GM21529 (cell line): ENCODE measurements around the gene TSPAN4.

Experiments used
- ATAC-seq: cut with Tn5 transposase; IDR thresholded peaks from one replicate; pipeline ENCODE4 v1.9.1; 2021; ENCODE audit not compliant: unreplicated experiment

The TSPAN4 gene

DNA sequence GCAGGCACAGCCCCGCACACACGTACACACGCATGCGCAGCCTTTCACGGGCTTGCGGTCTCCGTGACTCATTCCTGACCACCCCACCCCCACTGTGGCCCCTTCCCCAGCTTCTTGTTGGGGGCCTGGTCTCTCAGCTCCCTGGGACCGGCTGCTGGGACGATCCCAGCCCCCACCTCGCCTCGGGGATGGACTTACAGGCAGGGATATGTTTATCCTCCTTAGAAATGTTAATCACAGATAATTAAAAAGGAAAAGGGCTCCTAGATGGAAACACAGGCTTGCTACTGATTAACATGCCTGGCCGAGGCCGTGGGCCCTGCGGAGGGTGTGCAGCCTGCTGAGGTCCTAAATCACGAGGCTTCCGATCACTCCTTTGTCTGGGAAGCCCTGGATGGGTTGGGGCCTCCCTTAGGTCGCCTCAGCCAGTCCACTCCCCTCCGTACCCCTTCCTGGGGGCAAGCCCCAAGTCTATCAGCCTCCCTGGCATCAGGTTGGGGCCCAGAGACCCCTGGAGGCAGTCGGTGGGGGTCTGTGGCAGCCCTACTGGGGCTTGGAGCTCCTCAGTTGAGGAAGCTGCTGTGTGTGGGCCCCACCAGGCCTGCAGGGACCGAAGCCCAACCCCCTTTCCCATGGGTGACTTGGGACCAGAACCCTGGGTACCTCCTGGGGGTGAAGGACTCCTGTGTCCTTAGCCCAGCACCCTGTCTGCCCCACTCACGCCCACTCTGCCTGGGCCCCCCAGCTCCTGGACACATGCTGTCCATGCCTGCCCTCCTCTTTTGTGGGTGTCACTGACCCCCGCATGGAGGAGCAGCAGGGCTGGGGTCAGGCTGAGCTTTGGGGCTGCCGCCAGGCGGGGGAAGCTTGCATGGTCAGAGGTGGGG lies 20.6 kb downstream of the TSPAN4 start:
- no peak for ATAC-seq

DNA sequence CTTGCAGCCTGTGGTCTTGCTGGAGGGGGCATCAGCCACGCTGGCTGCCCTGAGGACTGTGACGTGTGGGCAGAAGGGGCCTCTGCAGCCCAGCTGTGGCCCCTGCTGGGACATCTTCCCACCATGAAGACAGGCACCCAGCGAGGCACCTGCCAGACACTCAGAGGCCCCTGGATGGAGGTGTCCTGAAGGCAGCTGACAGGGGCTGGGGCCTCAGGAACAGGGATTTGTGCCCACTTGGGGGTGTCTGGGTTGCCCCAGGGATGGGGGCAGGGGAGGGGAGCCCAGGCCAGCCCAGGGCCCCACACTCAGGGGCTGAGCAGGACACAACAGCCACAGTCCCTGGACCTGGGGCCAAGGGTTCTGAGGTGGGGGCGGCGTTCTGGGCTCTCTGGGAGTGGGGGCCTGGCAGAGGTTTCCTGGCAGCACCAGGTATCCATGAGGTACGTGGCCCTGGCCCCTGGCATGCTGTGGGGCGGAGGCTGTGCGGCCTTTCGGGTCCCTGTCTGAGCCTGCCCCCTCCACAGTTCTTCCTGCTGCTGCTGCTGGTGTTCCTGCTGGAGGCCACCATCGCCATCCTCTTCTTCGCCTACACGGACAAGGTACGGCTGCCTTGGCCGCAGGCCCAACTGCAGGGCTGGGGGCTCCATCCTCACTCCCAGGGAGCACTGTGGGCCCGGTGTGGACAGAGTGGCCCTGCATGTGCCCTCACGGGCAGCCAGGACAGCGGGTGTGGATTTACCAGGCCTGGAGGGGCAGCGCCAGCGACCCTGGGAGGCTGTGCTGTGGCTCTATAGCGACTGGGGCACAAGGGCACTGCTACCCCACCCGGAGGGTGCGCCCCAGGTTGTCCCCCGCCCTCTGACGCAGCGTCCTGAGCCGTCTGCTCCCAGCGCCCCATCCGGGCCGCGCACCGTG lies 21.5 kb downstream of the TSPAN4 start:
- no peak for ATAC-seq

DNA sequence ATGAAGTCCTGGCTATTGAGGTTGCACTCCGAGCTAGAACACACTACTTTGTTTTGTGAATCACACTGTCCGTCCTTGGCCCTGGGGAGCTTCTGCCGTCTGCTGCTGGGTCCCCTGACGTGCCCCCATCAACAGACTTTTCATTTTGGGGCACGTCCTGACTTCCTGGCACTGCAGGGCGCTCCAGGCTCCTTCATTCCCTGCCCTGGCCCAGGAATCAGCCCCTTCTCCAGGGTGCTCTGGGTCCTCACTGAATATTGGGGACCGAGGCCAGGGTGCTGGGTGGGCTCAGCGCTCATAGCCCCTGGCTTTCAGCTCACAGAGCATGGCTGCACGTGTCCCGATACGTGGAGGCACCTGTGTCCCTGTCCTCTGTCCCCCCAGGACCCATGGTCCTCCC lies 22.2 kb downstream of the TSPAN4 start:
- ATAC-seq = no peak

DNA sequence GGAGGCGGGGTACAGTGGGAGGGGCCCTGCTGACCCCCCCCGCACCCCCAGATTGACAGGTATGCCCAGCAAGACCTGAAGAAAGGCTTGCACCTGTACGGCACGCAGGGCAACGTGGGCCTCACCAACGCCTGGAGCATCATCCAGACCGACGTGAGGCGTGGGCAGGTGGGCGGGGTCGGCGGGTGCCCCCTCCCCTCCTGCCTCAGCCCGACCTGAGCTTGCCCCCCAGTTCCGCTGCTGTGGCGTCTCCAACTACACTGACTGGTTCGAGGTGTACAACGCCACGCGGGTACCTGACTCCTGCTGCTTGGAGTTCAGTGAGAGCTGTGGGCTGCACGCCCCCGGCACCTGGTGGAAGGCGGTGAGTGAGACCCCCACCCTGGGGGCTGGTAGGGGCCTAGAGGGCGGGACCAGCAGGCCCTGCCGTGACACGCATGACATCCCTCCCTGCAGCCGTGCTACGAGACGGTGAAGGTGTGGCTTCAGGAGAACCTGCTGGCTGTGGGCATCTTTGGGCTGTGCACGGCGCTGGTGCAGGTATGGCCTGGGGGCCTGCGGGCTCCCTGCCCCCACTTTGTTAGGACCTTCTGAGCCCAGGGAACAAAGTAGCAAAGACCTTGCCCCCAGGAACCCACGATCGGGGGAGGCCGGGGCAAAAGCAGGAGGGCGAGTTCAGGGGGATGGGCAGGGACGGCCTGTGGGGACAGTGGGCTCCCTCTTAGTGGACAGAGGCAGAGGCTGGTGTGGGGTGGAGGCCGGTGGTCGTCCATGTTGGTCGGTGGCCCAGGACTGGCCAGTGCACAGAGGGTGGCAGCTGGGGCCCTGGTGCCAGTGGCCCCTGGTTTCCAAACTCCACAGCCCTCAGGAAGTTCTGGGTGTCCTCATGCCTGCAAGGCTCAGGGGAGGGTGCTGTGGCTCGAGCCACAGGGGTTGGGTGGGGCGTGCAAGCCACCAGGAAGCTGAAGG lies 23.1 kb downstream of the TSPAN4 start:
- no peak for ATAC-seq

DNA sequence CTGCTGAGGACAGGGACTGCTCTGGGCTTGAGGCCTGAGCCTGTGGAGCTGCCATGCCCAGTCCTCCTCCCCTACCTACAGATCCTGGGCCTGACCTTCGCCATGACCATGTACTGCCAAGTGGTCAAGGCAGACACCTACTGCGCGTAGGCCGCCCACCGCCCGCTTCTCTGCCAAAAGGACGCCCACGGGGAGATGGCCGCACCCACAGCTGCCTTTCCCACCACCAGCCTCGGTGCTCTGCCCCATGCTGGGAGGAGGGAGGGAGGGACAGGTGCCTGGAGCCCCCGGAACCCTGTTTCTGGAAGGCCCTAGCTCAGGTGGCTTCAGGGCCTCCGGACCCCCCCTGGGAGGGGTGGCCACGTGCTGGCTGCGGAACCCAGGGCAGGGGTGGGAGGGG lies 23.8 kb downstream of the TSPAN4 start:
- ATAC-seq = no peak

DNA sequence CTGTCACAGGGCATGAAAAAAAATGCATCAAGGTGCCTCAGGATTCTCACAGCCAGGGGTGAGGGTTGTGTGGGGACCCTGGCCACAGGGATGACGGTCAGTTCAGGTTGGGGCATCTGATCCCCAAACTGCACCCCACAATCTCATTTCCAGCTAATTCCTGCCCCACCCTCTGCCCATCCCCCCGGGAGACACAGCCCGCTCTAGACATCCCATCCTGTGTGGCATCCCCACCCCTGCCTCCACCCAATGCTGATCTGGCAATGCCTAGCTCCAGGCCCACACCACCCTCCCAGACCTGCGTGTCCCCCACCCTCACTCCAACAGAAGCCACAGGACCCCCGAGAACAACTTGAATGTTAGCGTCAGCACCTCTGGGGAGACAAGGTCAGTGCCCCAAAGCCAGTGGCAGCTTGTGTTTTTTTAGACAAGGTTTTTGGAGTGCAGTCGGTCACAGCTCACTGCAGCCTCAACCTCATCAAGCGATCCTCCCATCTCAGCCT lies 25.3 kb downstream of the TSPAN4 start:
- ATAC-seq = no peak

DNA sequence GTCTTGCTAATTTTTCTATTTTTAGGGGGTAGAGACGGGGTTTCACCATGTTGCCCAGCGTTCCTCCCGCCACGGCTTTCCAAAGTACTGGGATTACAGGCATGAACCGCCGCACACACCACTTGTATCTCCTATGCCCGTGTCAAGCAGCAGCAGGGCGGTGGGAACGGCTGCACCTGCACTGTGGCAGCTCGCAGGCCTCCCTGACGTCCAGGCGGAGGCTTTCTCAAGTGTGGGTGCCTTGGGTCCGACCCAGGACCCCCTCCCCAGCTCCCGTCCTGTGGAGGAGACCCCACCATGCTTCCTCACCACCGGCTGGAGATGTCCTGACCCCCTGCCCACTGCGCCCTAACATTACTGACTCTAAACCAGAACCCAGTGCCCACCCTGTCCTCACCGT lies 25.7 kb downstream of the TSPAN4 start:
- no peak for ATAC-seq

DNA sequence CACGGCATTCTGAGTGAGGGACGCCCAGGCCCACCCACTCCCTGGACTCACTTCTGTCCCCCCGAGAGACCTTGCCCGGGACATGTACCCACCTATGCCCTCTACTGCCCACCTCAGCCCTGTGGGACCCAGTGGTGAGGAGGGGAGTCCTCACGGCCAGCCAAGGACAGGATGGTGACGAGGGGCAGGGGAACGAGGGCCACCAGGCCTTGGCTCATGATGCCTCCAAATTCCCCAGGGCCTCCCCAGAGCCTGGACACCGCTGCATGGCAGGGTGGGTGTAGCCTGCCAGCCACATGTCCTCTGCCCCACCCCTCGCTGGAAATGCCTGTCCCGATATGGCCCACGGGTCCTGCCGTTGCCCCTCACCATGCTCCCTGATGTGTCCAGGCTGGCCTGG lies 26.1 kb downstream of the TSPAN4 start:
- ATAC-seq = no peak

DNA sequence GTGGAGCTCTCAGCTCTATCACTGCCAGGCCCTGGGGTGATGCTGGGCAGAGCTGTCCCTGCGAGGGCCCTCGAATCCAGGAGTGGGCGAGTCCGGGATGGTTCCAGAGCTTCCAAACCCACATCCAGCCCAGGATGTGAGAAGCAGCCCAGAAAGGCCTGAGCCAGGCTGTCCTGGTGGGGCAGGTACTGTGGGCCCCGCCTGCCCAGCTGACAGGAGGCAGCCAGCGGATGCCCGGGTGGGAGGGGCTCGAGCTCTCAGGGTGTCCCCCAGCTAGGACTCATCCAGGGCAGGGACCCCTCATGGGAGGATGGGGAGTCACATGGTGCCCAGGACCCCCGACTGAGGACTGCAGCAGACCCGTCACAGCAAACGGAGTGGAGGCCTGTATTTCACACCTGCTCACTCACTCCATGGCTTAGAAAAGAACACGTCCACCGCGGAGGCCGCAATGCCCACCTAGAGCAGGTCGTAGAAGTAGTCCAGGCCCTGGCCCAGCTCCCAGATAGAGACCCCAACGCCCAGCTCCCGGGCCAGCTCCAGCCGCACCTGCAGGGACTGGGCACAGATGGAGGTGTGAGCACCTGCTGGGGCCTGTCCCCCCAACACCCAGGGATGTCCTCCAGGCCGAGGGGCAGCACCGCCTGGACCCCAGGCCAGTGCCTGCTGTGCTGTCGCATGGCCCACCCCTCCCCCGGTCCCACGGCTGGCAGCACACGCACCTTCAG lies 26.9 kb downstream of the TSPAN4 start:
- no peak for ATAC-seq

DNA sequence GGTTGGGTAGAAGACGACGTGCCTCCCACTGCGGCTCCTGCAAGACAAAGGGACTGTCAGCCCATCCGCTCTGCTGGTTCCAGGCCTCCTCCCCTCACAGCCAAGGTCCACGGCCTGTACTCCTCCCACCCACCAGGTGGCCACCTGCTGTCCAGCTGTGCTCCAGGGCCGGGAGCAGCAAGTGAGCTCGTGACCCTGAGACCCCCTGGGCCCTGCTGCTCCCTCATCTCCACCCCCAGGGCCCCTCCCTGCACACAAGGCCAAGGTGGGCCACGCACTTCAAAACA lies 27.4 kb downstream of the TSPAN4 start:
- ATAC-seq = no peak

DNA sequence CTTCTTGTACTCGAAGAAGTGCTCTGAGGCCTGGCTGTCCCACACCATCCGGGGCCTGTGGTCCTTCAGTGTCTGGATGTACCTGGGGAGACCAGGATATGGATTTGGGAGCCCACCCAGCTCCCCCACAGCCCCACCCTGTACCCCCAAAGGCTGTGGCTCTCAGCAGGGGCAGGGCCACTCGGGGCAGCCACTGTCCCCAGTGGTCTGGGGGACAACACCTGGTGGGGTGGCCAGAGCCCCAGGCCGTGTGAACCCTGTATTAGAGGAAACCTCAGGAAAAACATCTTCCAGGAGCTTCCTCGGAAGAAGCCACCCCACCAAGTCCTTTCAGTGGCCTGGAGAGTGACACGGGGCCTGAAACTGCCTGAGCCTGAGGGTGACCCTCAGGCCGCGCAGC lies 27.8 kb downstream of the TSPAN4 start:
- no peak for ATAC-seq

DNA sequence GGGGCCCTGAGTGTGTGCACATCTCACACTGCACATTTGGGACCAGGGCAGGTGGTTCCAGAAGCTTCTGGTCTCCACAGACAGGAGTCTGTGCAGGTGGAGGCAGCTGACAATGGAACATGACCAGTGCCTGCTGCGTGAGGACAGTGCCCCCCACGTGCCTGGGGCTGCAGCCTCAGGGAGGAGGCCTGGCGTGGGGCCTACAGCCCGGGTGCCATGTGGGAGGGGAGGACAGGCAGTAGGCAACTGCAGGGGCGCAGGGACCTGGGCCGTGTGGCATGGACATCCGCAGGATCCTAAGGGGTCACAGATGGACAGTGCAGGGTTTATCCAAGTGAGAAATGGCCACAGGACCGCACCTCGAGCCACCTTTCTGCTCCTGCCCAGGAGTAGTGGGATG lies 28.8 kb downstream of the TSPAN4 start:
- ATAC-seq = no peak

DNA sequence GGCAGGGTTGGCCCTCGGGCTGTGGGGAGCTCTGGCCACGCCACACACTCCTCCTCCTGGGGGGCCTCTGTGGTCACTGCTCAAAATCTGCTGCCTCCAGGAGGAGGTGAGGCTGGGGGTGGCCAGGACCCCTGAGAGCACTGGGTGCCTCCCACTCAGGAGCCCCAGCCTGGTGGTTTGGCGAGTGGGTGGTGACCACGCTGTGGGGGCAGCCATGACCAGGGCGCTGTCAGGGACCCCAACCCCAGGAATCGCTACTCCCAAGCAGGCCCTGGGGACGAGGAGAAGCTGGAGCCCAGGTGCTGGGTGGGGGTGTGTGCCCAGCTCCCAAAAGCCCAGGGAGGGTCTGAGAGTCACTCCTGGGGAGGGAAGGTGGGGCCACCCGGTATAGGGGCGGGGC lies 30.1 kb downstream of the TSPAN4 start:
- ATAC-seq = no peak

DNA sequence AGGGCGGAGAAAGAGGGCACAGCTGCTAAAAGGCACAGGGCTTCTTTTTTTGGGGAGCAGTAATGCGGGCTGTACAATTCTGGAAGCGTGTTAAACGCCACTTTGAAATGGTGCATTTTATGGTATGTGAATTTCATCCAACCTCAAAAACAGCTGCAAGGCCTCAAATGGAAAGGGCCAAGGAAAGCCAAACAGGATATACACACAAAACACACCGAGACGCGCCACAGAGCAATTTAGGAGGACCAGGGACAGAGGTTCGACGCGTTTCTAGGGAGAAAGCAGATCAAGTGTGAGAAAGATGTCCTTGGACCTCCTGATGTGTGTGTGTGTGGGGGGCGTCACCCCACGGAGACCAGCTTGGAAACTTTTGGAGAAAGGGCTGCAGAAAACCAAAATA lies 31.1 kb downstream of the TSPAN4 start:
- ATAC-seq = no peak

DNA sequence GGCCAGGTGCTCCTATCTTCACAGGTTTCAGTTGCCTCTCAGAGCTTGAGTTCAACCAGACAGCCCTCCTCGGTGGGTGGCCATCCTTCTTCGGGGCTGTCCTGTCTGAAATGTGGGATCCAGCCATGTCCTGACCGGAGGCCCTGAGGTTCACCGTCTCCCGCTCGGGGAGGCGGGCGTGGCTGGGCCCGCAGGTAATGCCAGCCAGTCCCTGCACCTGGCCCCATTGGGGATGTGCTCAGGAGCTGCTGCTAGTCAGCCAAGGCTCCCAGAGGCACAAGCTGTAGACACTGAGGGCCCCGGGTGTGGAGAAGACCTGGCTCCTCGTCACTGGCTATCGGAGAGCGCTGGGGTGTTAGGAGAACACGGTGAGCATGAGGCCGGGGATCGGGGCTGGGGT lies 32.6 kb downstream of the TSPAN4 start:
- ATAC-seq = no peak

DNA sequence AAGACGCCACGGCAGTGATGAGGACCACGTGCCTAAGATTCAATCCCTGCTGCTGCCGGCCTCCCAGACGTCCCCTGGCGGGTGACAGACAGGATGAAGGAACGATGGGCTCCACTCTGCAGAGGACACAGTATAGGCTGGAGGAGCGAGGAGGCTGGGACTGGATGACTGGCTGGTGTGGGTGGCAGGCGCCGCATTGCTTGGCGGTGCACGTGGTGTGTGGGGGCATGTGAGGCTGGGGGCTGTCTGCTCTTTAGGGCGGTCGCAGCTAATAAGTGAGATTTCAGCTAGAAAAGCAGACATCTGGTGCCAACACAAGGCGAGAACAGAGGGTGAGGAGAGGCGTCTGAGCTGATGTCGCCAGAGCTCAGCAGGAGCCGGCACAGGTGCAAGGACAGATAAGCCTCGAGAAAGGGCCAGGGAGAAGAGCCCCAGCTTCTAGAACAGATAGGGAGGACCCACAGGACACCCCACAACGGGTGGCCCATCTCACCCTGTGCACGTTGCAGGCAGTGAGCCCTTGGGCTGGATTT lies 33.2 kb downstream of the TSPAN4 start:
- no peak for ATAC-seq

DNA sequence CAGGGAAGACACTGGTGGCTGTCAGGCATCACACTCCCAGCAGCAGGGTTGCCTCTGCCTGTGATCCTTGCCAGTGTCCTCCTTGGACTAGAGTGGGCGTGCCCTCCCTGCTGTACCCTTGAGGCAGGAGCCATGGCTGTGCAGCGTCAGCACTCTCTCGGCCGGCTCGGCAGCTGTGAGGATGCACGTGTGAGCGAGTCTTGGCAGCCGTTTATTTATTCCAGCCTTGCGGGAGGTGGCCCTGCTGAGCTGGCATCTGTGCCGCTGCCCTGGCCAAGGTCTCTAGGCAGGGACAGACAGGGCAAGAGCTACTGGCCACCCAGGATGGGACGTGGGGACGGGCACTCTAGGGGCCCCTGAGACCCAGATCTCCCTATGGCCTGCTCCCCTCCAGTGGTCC lies 33.9 kb downstream of the TSPAN4 start:
- no peak for ATAC-seq

DNA sequence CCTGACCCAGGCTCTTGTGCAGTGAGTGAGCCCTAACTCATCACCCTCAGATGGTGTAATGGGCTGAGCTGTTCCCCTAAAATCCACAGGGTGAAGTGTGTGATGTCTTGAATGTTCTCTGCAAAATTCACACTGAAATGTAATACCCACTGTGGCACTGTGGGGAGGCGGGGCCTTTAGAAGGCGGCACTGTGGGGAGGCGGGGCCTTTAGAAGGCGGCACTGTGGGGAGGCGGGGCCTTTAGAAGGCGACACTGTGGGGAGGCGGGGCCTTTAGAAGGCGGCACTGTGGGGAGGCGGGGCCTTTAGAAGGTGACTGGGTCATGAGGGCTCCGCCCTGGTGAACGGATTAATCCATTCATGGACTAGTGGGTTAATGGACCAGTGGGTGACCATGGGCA lies 34.9 kb downstream of the TSPAN4 start:
- no peak for ATAC-seq

DNA sequence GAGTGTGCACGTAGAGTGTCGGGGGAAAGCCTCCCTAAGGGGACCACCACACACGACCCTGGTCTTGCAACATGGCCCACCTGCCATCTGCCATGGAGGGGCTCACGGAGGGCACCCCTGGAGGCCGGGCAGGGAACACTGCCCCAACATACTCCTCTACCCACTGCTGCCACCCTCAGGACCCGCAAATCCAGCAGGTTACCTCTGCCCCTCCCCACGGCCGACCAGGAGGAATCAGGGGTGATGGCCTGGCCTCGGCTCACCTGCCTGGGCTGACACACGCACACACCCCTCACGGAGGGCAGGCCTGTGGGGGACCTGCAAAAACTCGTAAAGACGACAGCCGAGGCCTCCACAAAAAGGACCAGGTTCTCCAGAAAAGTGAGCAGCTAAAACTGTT lies 37.8 kb downstream of the TSPAN4 start:
- no peak for ATAC-seq

DNA sequence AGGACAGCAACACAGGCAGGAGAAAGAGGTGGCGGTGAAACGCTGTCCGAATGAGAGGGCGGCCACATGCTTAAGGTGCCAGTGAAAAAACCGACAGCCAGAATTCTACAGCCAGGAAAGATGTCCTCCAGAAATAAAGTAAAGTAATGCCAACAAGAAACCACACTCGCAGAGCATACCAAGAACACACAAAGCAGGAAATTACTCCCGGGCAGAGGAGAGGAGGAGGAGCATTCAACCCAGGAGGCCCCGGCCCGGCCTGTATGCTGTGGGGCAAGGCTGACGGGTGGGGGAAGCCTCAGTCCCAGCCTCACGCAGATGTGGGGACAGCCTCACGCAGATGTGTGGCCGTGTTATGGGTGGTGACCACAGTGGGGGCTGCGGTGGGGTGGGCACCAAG lies 39.9 kb downstream of the TSPAN4 start:
- ATAC-seq = no peak
